GM08714 (cell line): ENCODE results near the gene PIP4K2A.
A peak's percentile ranks its signal among the peaks of the same experiment; 100 is the strongest.

Experiments
- H3K4me3 ChIP-seq: fragments of 200-500 bp; sonication (Bioruptor generic); 2 replicates; pipeline ENCODE4 v1.5.1; 2014; ENCODE audit warnings: mild to moderate bottlenecking, low read length, inconsistent platforms
- ZNF274 ChIP-seq: IDR thresholded peaks from 2 replicates; pipeline ENCODE4 v1.6.1; 2012; ENCODE audit warnings: mild to moderate bottlenecking, low read depth, low read length

Gene PIP4K2A

DNA sequence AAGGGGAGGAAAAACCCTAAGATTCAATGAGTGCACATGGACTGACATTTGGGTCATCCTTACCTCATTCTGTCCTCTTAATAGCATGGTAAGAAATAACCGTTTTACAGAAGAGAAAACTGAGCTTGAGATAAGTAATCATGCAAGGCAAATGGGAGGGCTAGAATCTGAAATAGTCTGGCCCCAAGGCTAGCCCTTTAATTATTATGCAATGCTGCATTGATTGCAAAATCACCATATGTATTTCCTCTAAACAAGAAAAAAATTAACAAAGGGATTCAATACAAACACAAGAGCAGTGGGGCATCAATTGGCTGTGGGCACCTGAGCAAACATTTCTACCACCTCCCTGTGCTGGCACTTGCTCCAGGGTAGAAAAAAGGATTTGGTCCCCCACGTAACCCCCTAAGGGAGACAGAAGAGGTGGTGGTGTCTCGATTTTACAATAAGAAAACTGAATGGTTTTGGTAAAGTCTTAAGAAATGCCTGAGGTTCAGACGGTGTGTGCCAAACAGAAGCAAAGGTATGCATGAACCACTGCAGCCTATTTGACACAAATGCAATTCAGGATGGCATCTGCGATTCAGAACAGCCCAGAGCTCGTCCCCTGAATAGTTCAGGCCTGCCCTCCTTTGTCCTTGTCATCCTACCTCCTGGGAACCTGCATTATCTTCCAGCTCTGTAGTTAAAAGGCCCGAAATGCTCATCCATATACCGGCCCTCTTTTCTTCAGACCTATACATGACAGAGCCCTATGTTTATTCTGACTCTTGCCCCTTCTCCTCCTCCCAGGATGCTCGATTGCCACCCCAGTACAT, 23.6 kb downstream of the PIP4K2A start:
- TF ChIP-seq ZNF274: no peak
- no peak overlapping the region; the same call in 1 of the 2 replicates for H3K4me3 ChIP-seq

DNA sequence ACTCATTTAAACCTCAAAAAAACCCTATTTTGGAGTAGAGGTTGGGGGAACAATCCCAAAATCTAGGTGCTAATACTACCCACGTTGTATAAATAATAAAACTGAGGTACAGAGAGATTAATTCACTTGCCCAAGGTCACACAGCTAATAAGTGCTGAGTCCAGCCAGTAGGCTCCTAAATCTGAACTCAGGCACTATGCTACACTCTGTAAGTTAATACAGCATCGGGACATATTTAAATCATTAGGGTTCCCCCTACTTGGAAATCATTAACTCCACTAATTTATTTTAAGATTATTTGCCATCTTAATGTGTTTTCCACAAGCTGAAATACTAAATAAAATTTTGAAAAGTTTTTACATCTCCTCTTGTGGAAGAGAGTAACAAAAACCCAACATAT, 24.2 kb downstream of the PIP4K2A start:
- no peak overlapping the region for H3K4me3 ChIP-seq
- no peak for TF ChIP-seq ZNF274

DNA sequence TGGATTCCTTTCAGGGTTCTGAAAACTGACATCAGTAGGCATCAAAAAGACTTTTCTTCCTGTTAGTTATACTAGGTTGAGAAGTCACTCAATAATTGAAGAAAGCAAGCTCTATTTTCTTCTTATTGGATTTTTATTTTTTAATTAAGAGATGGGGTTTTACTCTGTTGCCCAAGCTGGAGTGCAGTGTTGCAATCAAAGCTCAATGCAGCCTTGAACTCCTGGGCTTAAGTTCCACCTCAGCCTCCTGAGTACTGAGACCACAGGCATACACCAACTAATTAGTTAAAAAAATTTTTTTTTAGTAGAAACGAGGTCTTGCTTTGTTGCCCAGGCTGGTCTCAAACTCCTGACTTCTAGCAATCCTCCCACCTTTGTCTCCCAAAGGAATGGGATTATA, 28.0 kb downstream of the PIP4K2A start:
- H3K4me3 ChIP-seq: no peak overlapping the region
- no peak for TF ChIP-seq ZNF274

DNA sequence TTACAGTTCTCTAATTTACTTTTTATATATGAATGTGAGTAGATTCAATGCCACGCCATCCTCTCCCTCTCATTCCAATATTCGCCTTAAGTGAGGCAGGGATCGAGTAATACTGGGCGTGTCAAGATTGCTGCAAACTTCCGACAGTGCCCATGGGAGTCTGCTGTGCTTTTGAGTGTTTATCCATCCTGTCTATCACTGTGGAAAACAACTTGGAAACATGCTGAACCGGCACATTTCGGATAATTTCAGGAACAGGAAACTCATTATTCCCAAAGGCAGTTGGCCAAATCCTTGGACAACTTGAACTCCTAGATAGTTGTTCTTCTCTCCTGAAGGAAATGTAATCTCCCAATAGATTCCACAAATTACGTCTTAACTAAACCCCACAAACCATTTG, 28.5 kb downstream of the PIP4K2A start:
- no peak for TF ChIP-seq ZNF274
- no peak overlapping the region for H3K4me3 ChIP-seq

GRCh38 chr10:22684699-22685098, 29.7 kb downstream of the PIP4K2A start:
- peak overlapping the region; percentile 39; the same call in 1 of the 2 replicates for H3K4me3 ChIP-seq
- no peak for TF ChIP-seq ZNF274

- peak overlapping the region; percentile 65; the same call in 1 of the 2 replicates for H3K4me3 ChIP-seq
- no peak for TF ChIP-seq ZNF274
Observed at GRCh38 chr10:22683140-22683389, 31.3 kb downstream of the PIP4K2A start.

DNA sequence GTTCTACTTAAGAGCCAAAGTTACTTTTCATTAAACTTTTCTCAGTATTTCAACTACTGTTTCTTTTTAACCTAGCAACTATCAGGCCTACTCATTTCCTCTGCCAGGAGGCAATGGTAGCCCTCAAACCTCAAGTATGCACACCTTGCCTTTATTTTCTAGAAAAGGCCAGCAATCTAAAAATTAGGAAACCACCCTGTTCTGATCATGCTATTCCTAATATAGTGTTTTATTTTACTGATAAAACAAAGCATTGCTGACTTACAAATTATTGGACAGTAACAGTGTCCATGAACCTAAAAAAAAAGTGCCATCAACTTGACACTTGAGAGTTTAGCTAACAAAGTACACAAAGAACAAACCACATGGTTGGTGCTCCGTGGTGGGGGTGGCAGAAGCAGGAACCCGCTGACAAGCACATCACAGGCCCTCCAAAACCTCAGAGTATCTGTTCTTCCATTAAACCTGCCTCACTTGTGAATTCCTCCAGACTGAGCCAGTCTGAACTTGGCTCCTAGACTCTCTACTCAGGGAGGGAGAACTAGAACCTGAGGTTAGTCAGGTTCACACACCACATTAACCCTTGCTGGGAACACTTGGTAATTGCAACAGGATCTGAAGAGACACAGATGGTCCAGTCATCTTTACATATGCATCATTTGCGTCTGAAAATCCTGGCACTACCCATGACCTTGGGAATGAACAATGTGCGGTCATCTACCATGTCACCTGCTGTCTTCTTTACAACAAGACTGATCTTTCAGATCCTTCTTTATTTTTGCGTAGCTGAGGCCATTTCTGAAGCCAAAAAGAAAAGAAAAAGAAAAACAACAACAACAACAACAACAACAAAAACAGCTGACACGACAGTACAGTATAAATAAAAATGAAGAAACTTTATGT, 31.9 kb downstream of the PIP4K2A start:
- TF ChIP-seq ZNF274: no peak
- H3K4me3 ChIP-seq: peak overlapping the region; percentile 65; the same call in 1 of the 2 replicates

GRCh38 chr10:22681783-22682183, 32.6 kb downstream of the PIP4K2A start:
- no peak overlapping the region for H3K4me3 ChIP-seq
- TF ChIP-seq ZNF274: no peak

GRCh38 chr10:22681301-22681700, 33.1 kb downstream of the PIP4K2A start:
- H3K4me3 ChIP-seq: no peak overlapping the region
- TF ChIP-seq ZNF274: no peak

DNA sequence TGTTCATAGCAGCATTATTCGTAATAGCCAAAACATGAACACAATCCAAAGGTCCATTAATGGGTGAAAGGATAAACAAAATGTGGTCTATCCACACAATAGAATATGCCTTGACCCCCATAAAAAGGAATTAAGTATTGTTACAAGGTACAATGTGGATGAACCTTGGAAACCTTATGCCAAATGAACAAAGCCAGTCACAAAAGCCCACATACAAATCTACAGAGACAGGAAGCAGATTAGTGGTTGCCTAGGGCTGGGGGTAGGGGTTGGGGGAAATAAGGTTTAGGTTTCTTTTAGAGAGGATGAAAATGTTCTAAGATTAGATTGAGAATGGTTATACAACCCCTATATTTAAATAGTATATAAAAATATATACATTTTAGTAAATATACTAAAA, 34.8 kb downstream of the PIP4K2A start:
- H3K4me3 ChIP-seq: no peak overlapping the region
- no peak for TF ChIP-seq ZNF274

GRCh38 chr10:22677333-22677732, 37.0 kb downstream of the PIP4K2A start:
- no peak for TF ChIP-seq ZNF274
- H3K4me3 ChIP-seq: no peak overlapping the region

- no peak for TF ChIP-seq ZNF274
- H3K4me3 ChIP-seq: no peak overlapping the region
Observed at GRCh38 chr10:22676435-22676834, 37.9 kb downstream of the PIP4K2A start.

DNA sequence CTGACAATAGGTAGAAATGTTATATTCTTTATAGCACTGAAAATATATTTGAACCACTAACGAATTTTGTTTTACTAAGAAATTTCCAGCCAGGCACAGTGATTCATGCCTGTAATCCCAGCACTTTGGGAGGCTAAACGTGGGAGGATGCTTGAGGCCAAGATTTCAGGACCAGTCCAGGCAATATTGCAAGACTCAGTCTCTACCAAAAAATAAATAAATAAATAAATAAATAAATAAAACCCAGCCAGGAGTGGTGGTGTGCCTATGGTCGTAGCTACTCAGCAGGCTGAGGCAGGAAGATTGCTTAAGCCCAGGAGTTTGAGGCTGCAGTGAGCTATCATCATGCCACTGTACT, 39.8 kb downstream of the PIP4K2A start:
- no peak overlapping the region for H3K4me3 ChIP-seq
- no peak for TF ChIP-seq ZNF274

DNA sequence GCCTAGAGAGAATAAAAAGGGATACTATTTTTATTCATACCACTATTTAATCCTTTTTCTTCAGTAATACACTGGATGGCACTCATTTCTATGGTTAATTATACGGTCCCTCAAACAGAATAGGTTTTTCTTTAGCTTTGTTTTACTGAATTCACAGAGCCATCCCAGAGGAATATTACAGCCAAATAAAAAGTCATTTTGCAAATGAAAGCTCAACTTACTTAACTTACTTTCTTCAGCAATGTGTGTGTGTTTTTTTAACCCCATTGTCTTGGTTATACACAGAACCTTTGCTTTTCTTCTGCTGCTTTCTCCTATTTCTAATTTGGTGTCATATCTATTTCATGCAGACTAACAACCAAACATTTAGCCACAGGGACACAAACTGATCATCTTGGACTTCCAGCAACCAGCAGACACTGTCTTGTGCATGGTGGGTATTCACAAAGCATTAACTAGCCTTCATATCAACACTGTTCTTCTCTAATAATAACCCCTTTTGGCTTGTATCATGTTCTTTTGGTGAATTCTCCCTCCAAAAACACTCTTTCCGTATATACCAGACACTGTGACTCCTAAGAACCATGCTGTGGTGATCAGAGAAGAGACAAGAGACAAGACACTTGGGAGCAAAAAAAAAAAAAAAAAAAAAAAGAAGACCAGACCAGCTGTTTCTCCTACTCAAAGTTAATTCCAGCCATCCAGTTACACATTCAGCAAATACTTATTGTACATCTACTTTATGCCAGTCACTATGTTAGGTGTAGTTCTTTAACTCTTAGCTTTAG, 40.4 kb downstream of the PIP4K2A start:
- no peak overlapping the region for H3K4me3 ChIP-seq
- TF ChIP-seq ZNF274: no peak
